Peyer's patch (tissue), 4 donors: ENCODE results near the gene AKR1C2.
"Not testable (repeated sequence)": the region's sequence is repeated elsewhere in the genome, so short reads cannot be mapped to it uniquely, and the experiment has no call there.

Experiments
- POLR2A ChIP-seq, 2 donors: fragments of 450-650 bp; IDR thresholded peaks; one replicate each; pipeline ENCODE4 v1.5.1; 2017; ENCODE audit warnings: antibody characterized with exemption in 2 of 2, mild to moderate bottlenecking in 2 of 2, moderate library complexity in 2 of 2
- TF ChIP-seq, protein P1 (sequence below), 6 experiments: fragments of 450-650 bp in 4 of 6; fragments of 200-600 bp in 2 of 6; sonication (generic) in 1 of 6; IDR thresholded peaks; one replicate each; pipeline ENCODE4 v1.5.1; 2017 to 2019; ENCODE audit warnings: antibody characterized with exemption in 6 of 6, mild to moderate bottlenecking in 3 of 6, moderate library complexity in 1 of 6

DNA sequence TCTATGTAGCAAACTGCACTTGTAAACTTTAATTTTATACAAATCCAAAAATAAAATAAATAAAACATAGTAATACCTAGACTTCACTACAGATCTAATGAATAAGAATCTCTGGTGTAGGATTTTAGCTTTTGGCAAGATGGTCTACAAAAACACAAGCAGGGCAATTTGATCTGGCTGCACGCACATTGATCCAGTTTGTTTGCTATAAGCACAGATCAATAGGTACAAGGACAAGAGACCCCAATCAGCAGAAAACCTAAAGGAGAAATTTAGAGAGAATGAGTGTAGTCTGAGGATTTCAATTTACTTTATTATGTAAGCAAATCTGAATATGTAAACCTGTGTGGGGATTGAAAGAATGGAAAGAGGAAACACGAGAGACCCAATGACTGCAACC is 7.7 kb upstream of the AKR1C2 start:
- TF ChIP-seq POLR2A (IDR thresholded peaks at IDR 0.05), result not testable (repeated sequence)
- TF ChIP-seq, protein P1, sequence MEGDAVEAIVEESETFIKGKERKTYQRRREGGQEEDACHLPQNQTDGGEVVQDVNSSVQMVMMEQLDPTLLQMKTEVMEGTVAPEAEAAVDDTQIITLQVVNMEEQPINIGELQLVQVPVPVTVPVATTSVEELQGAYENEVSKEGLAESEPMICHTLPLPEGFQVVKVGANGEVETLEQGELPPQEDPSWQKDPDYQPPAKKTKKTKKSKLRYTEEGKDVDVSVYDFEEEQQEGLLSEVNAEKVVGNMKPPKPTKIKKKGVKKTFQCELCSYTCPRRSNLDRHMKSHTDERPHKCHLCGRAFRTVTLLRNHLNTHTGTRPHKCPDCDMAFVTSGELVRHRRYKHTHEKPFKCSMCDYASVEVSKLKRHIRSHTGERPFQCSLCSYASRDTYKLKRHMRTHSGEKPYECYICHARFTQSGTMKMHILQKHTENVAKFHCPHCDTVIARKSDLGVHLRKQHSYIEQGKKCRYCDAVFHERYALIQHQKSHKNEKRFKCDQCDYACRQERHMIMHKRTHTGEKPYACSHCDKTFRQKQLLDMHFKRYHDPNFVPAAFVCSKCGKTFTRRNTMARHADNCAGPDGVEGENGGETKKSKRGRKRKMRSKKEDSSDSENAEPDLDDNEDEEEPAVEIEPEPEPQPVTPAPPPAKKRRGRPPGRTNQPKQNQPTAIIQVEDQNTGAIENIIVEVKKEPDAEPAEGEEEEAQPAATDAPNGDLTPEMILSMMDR (IDR thresholded peaks at IDR 0.05), result not testable (repeated sequence)
